HG03280 (cell line): ENCODE data around the gene TPMT.
"Not testable (repeated sequence)": the region's sequence is repeated elsewhere in the genome, so short reads cannot be mapped to it uniquely, and the experiment has no call there.

ENCODE experiments used
- ATAC-seq: cut with Tn5 transposase; IDR thresholded peaks from one replicate; pipeline ENCODE4 v1.9.1; 2021; ENCODE audit warnings: mild to moderate bottlenecking, moderate library complexity; ENCODE audit not compliant: unreplicated experiment

The TPMT gene

DNA sequence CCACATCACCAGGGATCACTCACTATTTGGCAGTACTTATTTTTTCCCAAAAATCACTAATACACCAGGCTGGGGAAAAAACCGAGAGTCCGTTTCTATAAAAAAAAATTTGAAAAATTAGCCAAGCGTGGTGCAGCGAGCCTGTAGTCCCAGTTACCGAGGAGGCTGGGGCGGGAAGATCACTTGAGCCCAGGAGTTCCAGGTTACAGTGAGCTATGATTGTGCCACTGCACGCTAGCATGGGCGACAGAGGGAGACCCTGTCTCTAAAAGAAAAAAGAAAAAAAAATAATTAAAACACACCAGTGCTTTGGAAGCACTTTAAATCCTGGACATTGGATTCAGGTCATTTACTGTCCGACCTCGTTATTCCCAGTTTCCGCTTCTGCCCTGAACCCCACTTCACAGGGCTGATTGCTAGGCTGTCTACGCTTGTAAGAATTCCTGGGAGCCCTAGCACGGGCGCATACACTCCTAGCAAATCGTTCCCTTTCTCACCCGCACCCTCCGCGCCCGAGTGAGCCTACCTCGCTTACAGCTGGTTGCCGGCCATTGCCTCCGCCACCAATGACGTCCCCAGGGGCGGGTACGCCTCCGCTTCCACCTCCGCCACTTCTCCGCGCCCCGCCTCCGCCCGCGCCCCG is at the start of gene TPMT:
Gene TPMT, minus strand, starts transcription at position 571 of the 643 bp plus-strand sequence. CDS start 5,950 bp downstream, outside the sequence.
- peak; percentile 62 for ATAC-seq

DNA sequence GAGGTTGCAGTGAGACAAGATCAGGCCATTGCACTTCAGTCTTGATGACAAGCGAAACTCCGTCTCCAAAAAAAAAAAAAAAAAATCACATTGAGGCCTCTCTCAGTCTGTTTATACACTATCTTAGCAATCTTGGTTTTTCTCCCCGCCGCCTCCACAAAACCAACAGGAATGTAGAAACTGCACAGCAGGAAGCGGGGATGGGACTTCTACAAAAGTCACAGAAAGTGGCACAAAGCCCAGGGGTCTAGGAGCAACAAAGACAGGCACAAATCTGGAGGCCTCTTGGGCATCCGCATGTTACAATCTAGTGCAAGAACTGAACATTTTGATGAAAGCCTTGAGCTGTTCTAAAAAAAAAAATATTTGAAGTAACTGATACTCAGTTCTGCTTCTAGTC is 48.9 kb upstream of the TPMT start:
- ATAC-seq = no peak

DNA sequence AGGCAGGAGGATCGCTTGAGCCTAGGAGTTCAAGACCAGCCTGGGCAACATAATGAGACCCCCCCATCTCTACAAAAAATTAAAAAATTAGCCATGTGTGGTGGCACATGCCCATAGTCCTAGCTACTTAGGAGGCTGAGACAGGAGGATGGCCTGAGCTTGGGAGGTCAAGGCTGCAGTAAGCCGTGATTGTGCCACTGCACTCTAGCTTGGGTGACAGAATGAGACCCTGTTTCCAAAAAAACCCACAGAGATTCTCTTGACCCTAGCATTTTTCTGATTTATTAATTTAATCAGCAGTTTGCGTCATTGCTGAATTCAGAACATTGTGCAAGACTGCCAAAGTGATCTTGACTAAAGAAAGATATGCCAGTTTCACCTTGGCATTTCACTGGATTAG is 37.1 kb upstream of the TPMT start:
- ATAC-seq = no peak

DNA sequence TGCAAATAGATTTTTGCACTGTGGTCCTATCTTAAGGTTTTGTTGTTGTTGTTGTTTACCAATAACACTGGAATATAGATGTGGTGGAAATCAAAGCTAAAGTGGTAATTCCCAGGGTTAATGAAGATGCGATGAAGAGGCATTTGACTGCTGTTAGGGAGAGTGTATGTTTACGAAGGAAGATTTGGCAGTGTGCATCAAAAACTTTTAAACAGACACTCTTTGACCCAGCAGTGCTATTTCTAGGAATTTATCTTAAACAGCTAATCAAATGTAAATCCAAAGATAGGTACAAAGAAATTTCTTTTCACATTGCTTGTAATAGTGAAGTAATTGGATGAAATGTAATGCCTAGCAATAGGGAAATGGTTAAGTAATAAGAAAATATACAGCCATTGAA is 34.3 kb upstream of the TPMT start:
- ATAC-seq = no peak

DNA sequence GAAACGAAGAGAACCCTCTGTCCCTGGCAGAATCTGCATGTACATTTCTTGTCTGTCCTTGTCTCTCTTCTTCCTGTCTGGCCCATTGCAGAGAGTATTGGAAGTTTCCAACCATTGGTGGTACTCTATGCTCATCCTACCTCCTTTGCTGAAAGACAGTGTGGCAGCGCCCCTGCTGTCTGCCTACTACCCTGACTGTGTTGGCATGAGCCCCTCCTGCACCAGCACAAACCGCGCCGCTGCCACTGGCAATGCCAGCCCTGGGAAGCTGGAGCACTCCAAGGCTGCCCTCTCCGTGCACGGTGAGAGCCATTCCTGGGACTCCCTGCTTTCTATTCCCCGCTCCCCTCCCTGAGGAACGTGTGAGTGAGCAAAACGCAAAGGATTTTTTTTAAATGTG is 32.8 kb upstream of the TPMT start:
- no peak for ATAC-seq

DNA sequence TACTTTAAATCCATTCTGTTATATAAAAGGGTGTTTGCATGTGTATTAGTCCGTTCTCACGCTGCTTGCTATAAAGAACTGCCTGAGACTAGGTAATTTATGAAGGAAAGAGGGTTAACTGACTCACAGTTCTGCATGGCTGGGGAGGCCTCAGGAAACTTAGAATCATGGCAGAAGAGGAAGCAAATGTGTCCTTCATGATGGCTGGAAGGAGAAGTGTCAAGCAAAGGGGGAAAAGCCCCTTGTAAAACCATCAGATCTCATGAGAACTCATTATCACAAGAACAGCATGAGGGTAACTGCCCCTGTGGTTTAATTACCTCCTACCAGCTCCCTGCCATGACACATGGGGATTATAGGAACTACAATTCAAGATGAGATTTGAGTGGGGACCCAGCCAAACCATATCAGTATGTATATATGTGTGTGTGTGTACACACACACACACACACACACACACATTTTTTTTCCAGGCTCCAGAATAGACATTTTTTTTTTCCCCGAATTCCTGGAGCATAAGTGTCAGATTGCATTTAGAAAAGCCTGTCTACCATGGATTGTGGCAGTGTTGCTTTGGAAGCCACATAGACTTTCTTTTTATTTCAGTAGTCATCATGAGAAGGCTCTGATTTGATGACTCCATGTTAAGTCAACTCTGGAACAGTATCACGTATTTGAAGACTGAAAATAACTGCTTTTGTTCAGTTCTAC is 31.8 kb upstream of the TPMT start:
- no peak for ATAC-seq

DNA sequence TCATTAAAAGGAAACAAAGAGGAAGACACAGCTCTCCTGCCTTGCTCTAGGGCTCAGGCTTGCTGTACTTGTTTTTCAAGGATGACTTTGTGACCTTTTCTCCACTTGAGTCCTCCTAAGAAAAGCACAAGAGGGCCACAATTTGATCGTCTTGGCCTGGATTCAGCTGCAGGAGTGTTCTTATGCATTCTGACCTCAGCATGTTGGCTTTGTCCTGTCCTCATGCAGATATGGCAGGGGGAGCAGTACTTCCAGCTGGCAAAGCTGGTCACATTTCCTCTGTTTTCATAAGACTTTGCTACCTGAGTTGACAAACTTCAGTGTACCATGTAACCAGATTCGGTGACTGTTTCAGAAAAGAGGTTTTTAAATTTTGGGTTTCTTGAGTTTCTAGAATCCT is 31.2 kb upstream of the TPMT start:
- ATAC-seq = no peak

DNA sequence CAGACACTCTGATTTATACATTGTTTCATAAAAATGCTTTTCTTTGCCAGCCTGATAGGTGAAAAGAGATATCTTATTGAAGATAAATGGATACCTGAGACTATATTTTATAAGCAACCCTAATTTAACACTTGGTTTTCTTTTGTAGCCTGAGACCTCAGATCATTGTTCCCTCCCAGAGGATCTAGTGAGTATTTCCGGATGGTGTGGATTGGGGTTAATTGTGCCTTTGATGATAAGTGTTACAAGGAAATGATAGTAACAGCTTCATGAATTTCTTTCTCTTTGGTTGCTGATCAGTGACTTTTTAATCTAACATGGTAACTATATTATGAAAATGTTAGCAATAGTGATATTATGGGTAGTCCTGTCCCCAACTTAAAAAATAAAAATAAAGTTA is 30.7 kb upstream of the TPMT start:
- no peak for ATAC-seq

DNA sequence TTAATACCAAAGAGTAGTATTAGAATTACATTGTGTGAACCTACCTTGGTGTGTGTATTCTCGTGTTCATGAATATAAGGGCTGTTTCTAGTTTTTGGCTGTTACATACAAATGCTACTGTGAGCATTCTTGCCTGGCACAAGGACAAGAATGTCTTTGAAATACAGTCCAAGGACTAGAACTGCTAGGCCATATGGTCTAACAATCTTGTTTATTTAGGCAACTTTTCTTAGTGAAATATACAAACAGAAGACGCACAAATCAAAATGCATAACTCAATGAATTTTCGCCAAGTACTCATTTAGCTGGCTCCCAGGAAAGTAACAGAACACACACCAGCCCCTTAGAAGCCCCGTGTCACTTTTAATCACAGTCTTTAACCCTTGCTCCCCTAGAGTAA is 28.9 kb upstream of the TPMT start:
- ATAC-seq = no peak

DNA sequence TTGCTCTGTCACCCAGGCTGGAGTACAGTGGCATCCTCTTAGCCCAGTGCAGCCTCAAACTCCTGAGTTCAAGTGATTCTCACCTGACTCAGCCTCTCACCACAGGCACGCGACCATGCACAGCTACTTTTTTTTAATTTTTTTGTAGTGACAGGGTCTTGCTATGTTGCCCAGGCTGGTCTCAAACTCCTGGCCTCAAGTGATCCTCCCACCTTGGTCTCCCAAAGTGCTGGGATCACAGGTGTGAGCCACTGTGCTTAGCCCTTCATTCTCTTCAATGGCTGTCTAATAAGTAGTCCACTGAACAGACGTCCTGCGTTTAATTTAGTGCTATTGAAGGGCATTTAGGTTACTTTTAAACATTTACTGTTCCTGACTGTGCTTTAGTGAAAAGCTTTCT is 27.7 kb upstream of the TPMT start:
- no peak for ATAC-seq

DNA sequence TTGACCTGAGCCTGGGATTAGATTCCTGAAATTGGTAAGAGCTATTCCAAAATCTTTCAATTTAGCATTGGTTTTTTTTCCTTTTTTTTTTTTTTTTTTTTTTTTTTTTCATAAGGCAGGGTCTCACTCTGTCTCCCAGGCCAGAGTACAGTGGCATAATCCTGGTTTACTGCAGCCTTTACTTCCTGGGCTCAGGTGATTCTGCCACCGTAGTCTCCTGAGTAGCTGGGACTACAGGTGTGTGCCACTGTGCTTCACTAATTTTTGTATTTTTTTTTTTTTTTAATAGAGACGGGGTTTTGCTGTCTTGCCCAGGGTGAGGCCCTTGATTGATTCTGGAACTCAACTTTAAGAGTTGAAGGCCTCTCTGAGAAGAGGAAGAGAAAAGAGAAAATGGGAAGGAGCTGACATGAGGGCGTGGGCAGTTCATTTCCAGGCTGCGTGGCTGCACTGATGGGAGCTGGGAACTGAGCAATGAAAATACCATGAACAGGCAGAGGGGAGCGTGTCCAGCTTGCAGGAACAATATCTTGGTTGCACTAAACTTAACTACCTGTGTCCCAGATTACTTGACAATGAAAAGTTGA is 25.0 kb upstream of the TPMT start:
- ATAC-seq = no peak

DNA sequence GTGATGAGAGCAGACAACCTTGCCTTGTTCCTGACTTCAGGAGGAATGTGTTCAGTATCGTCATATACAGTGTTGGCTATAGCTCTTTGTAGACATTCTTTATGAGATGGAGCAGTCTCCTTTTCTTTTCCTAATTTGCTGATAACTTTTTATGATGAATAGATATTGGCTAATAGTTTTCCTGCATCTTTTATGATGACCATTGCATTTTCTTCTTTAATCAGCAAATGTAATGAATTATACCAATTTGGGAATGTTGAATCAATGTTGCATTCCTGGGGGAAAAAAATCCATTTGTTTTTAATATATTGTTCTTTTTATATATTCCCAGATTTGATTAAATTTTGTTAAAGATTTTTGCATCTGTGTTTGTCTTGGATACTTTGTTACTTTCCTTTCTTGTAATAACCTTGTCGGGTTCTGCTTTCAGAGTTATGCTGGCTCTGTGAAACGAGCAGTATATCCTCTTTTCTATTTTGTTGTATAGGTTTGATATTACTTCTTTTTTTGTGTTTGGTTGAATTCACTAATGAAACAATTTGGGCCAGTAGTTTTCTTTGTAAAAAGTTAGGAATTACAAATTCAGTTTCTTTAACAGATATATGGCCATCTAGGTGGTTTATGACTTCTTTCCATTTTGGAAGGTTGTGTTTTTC is 24.2 kb upstream of the TPMT start:
- no peak for ATAC-seq

DNA sequence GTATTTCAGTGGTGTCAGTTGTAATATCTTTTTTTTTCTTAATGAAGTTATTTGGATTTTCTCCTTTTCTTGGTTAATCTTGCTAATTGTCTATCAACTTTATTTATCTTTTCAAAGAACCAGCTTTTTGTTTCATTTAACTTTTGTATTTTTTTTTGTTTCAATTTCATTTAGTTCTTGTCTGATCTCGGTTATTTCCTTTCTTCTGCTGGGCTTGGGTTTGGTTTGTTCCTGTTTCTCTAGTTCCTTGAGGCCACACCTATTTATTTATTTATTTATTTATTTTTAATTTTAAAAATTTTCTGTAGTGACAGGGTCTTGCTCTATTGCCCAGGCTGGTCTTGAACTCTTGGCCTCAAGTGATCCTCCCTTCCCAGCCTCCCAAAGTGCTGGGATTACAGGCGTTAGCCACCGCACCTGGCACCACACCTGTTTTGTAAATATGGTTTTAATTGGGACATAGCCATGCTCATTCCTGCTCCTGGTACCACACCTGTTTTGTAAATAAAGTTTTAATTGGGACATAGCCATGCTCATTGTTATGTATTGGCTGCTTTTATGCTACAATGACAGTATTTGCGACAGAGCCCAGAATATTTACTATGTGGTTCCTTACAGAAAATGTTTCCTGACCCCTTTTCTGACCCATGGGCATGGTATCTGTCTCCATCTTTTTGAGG is 22.5 kb upstream of the TPMT start:
- ATAC-seq = no peak

DNA sequence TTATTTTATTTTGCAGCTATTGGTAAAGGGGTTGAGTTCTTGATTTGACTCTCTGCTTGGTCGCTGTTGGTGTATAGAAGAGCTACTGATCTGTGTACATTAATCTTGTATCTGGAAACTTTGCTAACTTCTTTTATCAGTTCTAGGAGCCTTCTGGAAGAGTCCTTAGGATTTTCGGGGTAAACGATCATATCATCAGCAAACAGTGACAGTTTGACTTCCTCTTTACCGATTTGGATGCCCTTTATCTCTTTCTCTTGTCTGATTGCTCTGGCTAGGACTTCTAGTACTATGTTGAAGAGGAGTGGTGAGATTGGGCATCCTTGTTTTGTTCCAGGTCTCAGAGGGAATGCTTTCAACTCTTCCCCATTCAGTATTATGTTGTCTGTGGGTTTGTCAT is 21.3 kb upstream of the TPMT start:
- not testable (repeated sequence) for ATAC-seq

DNA sequence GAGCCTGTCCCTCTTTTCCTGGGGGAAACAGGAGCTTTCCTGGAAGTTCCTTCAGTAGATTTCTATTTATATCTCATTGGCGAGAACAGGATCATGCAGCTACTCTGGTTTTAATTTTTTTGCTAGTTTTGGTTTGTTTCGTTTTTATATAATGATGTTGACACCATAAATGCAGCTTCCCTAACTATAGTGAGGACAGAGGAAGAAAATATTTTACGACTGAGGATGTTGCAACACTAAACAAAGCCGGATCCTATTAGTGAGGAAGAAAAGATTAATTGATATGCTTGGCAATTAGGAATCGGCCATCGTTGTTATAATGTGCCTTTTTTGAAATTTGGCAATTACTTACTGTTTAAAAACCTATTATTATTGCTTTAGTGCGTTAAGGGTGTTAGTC is 17.0 kb upstream of the TPMT start:
- ATAC-seq = no peak

DNA sequence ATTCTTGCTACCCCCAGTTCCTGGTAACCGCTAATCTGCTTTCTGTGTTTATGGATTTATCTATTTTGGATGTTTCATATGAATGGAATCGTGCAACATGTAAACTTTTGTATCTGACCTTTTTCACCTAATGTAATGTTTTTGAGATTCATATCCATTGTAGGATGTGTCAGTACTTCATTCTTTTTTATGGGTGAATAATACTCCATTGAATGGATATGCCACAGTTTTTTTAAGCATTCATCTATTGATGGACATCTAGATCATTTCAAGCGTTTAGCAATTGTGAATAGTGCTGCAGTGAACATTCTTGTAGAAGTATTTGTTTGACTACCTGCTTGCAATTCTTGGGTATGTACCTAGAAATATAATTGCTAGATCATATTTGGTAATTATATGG is 13.4 kb upstream of the TPMT start:
- no peak for ATAC-seq

DNA sequence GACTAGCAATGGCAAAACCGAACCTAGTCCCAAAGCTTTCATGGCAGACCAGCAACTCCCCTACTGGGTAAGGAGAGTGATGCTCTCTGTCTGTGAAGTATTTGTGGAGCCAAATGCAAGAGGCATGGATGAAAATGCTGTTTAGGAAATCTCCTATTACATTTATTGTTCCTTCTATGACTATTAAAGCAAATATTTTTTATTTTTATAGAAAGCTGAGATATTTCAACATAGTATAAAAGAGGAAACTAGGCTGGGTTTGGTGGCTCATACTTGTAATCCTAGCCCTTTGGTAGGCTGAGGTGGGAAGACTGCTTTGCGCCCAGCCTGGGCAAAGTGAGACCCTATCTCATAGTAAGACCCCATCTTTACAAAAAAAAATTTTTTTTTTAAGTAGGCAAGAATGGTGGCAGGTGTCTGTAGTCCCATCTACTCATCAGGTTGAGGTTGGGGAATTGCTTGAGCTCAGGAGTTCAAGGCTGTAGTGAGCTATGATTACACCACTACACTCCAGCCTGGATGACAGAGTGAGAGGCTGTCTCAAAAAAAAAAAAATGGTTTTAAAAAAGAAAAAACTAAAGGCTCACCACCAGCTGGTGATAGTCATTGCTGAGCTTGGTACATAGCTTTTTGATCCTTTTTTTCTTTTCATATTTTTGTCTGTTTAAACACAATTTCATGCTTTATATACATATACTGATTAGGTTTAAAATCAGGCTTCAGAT is 11.6 kb upstream of the TPMT start:
- ATAC-seq = no peak

DNA sequence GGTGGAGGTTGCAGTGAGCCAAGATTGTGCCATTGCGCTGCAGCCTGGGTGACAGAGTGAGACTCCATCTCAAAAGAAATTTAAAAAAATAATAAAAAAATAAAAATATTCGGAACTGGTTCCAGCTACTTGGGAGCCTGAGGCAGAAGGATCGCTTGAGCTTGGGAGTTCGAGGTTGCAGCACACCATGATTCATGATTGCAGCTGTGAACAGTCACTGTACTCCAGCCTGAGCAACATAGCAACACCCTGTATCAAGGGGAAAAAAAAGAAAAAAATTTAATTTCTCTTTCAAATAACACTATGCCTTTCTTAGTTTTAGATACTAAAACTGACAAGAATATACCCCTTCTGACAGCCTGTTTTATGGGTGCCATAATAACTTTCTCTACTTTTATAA is 10.9 kb upstream of the TPMT start:
- no peak for ATAC-seq

DNA sequence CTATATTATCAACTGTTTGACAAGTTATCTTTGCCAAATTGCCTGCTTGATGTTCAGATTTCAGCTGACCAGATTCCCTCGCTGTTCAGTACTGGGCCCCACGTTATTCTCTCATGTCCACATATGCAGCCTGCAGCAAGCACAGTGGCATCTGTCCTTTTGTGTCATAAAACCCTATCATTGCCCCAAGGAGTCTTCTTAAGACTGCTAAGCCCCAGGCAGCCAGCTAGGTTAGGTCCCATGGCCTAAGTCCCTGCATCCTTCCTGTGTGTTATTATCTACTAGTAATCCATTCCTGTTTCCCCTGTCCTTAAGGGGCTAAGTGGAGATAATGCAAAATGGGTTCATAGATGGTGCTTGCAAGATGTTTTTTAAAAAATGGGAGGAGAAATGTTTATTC is 7.5 kb upstream of the TPMT start:
- ATAC-seq = no peak

DNA sequence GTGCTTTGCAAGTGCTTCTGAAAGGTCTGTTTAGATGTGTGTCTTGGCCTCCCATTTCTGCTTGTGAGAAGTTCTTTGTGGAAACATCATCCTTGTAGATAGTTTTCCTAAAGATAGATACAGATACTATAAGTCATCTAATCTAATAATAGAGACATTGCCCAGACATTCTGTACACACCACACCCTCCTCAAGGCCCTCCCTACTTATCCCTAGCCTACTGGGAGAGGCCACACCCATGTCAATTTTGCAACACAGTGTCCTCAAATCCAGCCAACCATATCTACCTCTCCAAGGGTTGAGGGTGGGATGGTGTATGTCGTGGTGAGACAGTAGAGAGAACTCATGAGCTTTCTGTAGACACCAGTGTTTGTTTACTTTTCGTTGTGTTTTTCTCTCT is 6.6 kb upstream of the TPMT start:
- ATAC-seq = no peak

DNA sequence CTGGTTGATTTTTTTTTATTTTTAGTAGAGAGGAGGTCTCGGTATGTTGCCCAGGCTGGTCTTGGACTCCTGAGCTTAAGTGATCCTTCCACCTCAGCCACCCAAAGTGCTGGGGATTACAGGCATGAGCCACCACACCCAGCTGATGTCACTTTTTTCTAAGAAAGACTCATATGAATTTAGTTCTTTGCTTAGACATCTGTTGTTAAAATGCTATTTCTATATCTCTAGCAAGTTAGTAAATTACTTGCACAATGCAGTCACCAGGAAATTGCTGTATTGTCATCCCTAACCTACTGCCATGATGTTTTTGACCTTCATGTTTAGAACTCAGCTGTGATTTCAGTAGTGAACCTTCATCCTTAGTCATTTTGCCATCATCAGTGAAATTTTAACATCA is 6.0 kb upstream of the TPMT start:
- ATAC-seq = no peak
